Neuronal stem cell (in vitro differentiated cells): ENCODE results near the gene ANK3.
A peak's percentile ranks its signal among the peaks of the same experiment; 100 is the strongest.

Experiments used
- DNase-seq: peaks from one replicate; pipeline ENCODE4 v3.0.0-alpha.2; 2013; ENCODE audit warnings: low spot score
- H2AFZ ChIP-seq: one replicate; pipeline ENCODE4 v1.6.1; 2013; ENCODE audit warnings: mild to moderate bottlenecking, low read length, inconsistent platforms
- H2AK5ac ChIP-seq: 2 replicates; pipeline ENCODE4 v1.6.1; 2013; ENCODE audit warnings: low read depth, mild to moderate bottlenecking, inconsistent platforms, low read length, moderate library complexity, mixed read lengths
- H2BK120ac ChIP-seq: 2 replicates; pipeline ENCODE4 v1.6.1; 2013; ENCODE audit warnings: low read depth, mild to moderate bottlenecking, inconsistent platforms, low read length, moderate library complexity, mixed read lengths
- H2BK12ac ChIP-seq: one replicate; pipeline ENCODE4 v1.6.1; 2013; ENCODE audit warnings: low read length, inconsistent platforms
- H2BK15ac ChIP-seq: 2 replicates; pipeline ENCODE4 v1.6.1; 2013; ENCODE audit warnings: mild to moderate bottlenecking, low read length, inconsistent platforms, mixed read lengths
- H2BK5ac ChIP-seq: one replicate; pipeline ENCODE4 v1.6.1; 2013; ENCODE audit warnings: inconsistent platforms, mild to moderate bottlenecking, low read length, moderate library complexity
- H3K14ac ChIP-seq: one replicate; pipeline ENCODE4 v1.6.1; 2013; ENCODE audit warnings: low read length, inconsistent platforms
- H3K18ac ChIP-seq: 2 replicates; pipeline ENCODE4 v1.6.1; 2013; ENCODE audit warnings: low read length, inconsistent platforms
- H3K23ac ChIP-seq: 2 replicates; pipeline ENCODE4 v1.6.1; 2013; ENCODE audit warnings: low read depth, mild to moderate bottlenecking, mixed read lengths, low read length, inconsistent platforms; ENCODE audit not compliant: poor library complexity
- H3K27ac ChIP-seq: replicated peaks from 3 replicates; pipeline ENCODE4 v1.5.1; 2013; ENCODE audit warnings: low read length, inconsistent platforms
- H3K27me3 ChIP-seq, 3 experiments: 2 replicates each; pipeline ENCODE4 v1.6.1; 2013; ENCODE audit warnings: low read length in 3 of 3, mild to moderate bottlenecking in 2 of 3, inconsistent platforms in 1 of 3, low read depth in 1 of 3, mixed read lengths in 1 of 3, moderate library complexity in 1 of 3; ENCODE audit not compliant: control insufficient read depth in 3 of 3, insufficient read depth in 3 of 3
- H3K36me3 ChIP-seq, 2 donors: replicated peaks in 1 of 2; 2 replicates each; pipeline ENCODE4 v1.6.1; 2013; ENCODE audit warnings: low read length in 2 of 2; ENCODE audit not compliant: control insufficient read depth in 2 of 2, insufficient read depth in 2 of 2
- H3K4ac ChIP-seq: 2 replicates; pipeline ENCODE4 v1.6.1; 2013; ENCODE audit warnings: inconsistent platforms, mild to moderate bottlenecking, low read length, moderate library complexity
- H3K4me1 ChIP-seq, 2 donors: 1 replicate in 1 of 2; 2 replicates in 1 of 2; pipeline ENCODE4 v1.6.1; 2013; ENCODE audit warnings: low read length in 2 of 2, low read depth in 1 of 2; ENCODE audit not compliant: control insufficient read depth in 2 of 2, insufficient read depth in 1 of 2
- H3K4me2 ChIP-seq: one replicate; pipeline ENCODE4 v1.6.1; 2013; ENCODE audit warnings: mild to moderate bottlenecking, low read length, inconsistent platforms; ENCODE audit not compliant: insufficient read depth, poor library complexity, severe bottlenecking
- H3K4me3 ChIP-seq, 2 donors: 2 replicates each; pipeline ENCODE4 v1.5.1; 2013; ENCODE audit warnings: low read length in 2 of 2, mild to moderate bottlenecking in 2 of 2, inconsistent platforms in 1 of 2, moderate library complexity in 1 of 2
- H3K79me1 ChIP-seq: one replicate; pipeline ENCODE4 v1.6.1; 2013; ENCODE audit warnings: low read depth, mild to moderate bottlenecking, inconsistent platforms, low read length, moderate library complexity
- H3K9ac ChIP-seq: one replicate; pipeline ENCODE4 v1.6.1; 2013; ENCODE audit warnings: mild to moderate bottlenecking, low read depth, low read length, inconsistent platforms; ENCODE audit not compliant: poor library complexity
- H3K9me3 ChIP-seq, 2 donors: replicated peaks in 1 of 2; 2 replicates each; pipeline versions ENCODE3 to v1.6.1; 2013; ENCODE audit warnings: low read length in 2 of 2, mild to moderate bottlenecking in 2 of 2, inconsistent platforms in 1 of 2, low read depth in 1 of 2, mixed read lengths in 1 of 2, moderate library complexity in 1 of 2; ENCODE audit not compliant: control insufficient read depth in 2 of 2, insufficient read depth in 1 of 2
- H4K8ac ChIP-seq: one replicate; pipeline ENCODE4 v1.6.1; 2013; ENCODE audit warnings: low read depth, mild to moderate bottlenecking, inconsistent platforms, low read length, moderate library complexity
- H4K91ac ChIP-seq: one replicate; pipeline ENCODE4 v1.6.1; 2013; ENCODE audit warnings: low read length, low read depth, mild to moderate bottlenecking, inconsistent platforms; ENCODE audit not compliant: poor library complexity
- WGBS, 2 donors: extraction: QIAGEN DNeasy Blood & Tissue Kit; methylation state at CpG; one replicate each; pipeline ENCODE4 v1.1.7; 2013; ENCODE audit warnings: missing lambda C conversion rate in 2 of 2, mixed read lengths in 1 of 2; ENCODE audit not compliant: insufficient read length in 2 of 2, insufficient replicate concordance in 1 of 2; ENCODE audit errors: extremely low coverage in 2 of 2; 5-methylcytosine and 5-hydroxymethylcytosine counted together

ANK3 gene

DNA sequence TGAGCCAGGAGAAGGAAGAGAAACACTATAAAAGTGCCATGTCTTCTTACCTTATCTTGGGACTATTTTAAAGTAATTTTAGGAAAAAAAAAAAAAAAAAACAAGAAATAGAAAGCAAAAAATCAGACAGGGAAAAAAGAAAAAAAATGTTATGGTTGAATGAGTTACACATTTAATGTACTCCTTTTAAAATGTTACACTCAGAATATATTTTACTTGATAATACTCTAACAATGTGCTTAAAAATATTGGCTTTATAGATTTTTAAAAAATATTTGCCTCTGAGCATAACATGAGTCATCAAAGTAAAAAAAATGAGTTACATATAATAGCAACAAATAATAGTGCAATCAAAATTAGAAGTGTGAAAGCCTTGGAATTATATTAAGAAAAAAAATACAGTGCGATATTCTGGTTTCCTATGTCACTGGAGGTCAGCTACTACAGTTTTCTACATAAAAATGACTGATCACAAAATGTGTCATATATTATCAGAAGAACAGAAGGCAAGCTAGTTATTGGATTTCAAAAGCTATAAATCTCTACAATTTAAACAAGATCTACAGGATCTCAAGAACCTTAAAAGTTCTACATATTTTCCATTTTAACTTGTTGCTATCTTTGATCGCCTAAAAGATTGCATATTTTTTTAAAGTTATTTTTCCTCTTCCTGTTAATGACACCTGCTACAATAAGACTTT is 252.2 kb downstream of the ANK3 start:
- Histone ChIP-seq H2BK120ac (no peak overlapping the region), H3K27ac (no peak overlapping the region), H3K27me3 (no peaks in the 10 kb centered on the region), H4K91ac (no peak overlapping the region), H2BK5ac (no peak overlapping the region), H2AK5ac (no peak overlapping the region), H4K8ac (no peak overlapping the region), H3K14ac (no peak overlapping the region), H3K4me3 (no peak overlapping the region), H2BK12ac (no peak overlapping the region), H3K79me1 (no peaks in the 10 kb centered on the region), H2AFZ (no peak overlapping the region), H3K9me3 (no peaks in the 10 kb centered on the region), H3K4me1 (peaks cover 5 to 13% of the 10 kb centered on the region in 2 donors), H3K18ac (no peak overlapping the region), H2BK15ac (no peak overlapping the region), H3K9ac (no peak overlapping the region), H3K36me3 (peaks cover 0 to 39% of the 10 kb centered on the region in 2 donors), H3K4me2 (no peak overlapping the region), H3K4ac (no peak overlapping the region), H3K23ac (no peak overlapping the region)
- no CpG with 5 or more reads among the region's 2 CpGs for WGBS, 2 donors
- DNase-seq: no peak

DNA sequence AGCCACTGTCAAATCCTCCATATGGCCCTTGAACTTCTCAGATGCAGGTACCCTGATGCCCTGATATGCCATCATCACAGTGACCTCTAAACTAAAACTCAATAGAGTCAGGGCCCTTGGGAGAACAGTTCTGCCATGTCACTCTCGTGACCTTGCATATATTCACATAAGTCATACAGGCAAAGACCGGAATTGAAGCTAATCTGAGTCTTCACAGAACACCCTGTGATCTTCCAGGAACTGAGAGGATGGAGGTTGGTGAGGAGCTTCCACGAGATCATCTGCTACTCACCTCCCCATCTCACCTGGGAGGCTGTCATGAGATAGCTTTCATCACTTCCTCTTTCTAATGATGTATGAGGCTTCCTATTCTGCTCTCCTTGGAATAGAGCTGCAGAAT is 254.7 kb downstream of the ANK3 start:
- no CpG with 5 or more reads among the region's 3 CpGs for WGBS, 2 donors

DNA sequence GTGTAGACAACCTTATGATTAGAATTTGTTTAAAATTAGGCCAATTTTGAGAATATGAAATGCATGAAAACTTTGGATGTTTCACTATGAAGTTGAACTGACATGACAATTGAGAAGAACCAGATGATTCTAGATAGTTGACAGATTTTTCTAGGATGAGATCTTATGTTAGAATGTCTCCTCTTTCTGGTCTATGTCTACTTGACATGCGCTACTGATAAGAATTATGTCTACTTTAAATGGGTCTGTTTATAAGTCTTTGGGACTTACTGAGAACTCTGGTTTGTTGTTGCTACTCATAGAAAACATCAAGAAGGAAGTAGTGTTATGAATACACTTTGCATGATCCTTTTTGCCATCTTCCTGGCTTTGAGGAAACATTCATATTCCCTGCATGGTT is 255.1 kb downstream of the ANK3 start:
- Histone ChIP-seq H3K4ac (no peak overlapping the region), H3K18ac (no peak overlapping the region), H2AFZ (no peak overlapping the region), H4K91ac (no peak overlapping the region), H2BK5ac (no peak overlapping the region), H3K4me2 (no peak overlapping the region), H2BK15ac (no peak overlapping the region), H2AK5ac (no peak overlapping the region), H3K23ac (no peak overlapping the region), H4K8ac (no peak overlapping the region), H3K4me3 (no peak overlapping the region), H3K27ac (no peak overlapping the region), H2BK12ac (no peak overlapping the region), H3K14ac (no peak overlapping the region), H3K9me3 (no peaks in the 10 kb centered on the region), H3K4me1 (peaks cover 3 to 10% of the 10 kb centered on the region in 2 donors), H3K9ac (no peak overlapping the region), H2BK120ac (no peak overlapping the region), H3K79me1 (no peaks in the 10 kb centered on the region), H3K27me3 (no peaks in the 10 kb centered on the region), H3K36me3 (peaks cover 0 to 39% of the 10 kb centered on the region in 2 donors)
- no peak for DNase-seq
- WGBS, 2 donors: no CpG with 5 or more reads among the region's 1 CpG

More for the DNA sequence above, 254.7 kb downstream of the ANK3 start:
- H2BK5ac ChIP-seq: no peak overlapping the region
- H3K23ac ChIP-seq: no peak overlapping the region
- H2BK12ac ChIP-seq: no peak overlapping the region
- H2AK5ac ChIP-seq: no peak overlapping the region
- H2BK15ac ChIP-seq: no peak overlapping the region
- no peak overlapping the region for H2AFZ ChIP-seq
- H3K79me1 ChIP-seq: no peaks in the 10 kb centered on the region
- no peak overlapping the region for H3K9ac ChIP-seq
- H3K36me3 ChIP-seq: peaks cover 0 to 39% of the 10 kb centered on the region in 2 donors
- H3K27me3 ChIP-seq: no peaks in the 10 kb centered on the region
- peaks cover 3 to 10% of the 10 kb centered on the region in 2 donors for H3K4me1 ChIP-seq
- no peak overlapping the region for H3K4ac ChIP-seq
- no peaks in the 10 kb centered on the region for H3K9me3 ChIP-seq
- H2BK120ac ChIP-seq: no peak overlapping the region
- H4K91ac ChIP-seq: no peak overlapping the region
- no peak overlapping the region for H3K4me3 ChIP-seq
- no peak for DNase-seq
- H3K4me2 ChIP-seq: no peak overlapping the region
- H3K14ac ChIP-seq: no peak overlapping the region
- H3K18ac ChIP-seq: no peak overlapping the region
- H3K27ac ChIP-seq: no peak overlapping the region
- no peak overlapping the region for H4K8ac ChIP-seq

DNA sequence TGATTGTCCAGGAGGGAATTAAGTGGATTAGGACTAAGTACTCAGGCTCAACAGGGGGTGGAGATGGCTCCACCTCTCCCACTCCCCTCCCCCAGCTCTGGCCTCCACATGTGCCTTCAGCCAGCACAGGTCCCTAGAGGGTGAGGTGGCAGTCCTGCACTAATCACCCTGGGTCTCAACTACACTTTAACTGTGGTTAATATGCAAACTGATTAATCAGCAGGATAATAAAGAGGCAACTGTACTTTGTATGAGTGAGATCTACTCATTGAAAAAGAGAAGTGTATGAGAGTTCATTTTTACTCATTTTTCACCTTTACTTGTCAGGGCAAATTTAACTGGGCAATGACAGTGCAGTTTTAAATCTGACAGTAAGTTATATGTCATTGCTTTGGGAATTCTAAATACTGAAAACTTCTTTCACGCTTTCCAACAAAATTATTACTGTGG is 259.5 kb downstream of the ANK3 start:
- Histone ChIP-seq H3K4me1 (peaks cover 0 to 2% of the 10 kb centered on the region in 2 donors), H2BK15ac (no peak overlapping the region), H2BK5ac (no peak overlapping the region), H2AK5ac (no peak overlapping the region), H3K4ac (no peak overlapping the region), H2BK12ac (no peak overlapping the region), H3K18ac (no peak overlapping the region), H3K79me1 (no peaks in the 10 kb centered on the region), H3K27me3 (no peaks in the 10 kb centered on the region), H2AFZ (no peak overlapping the region), H4K8ac (no peak overlapping the region), H3K14ac (no peak overlapping the region), H3K9ac (no peak overlapping the region), H3K9me3 (no peaks in the 10 kb centered on the region), H3K27ac (no peak overlapping the region), H3K23ac (no peak overlapping the region), H2BK120ac (no peak overlapping the region), H3K36me3 (peaks cover 0 to 28% of the 10 kb centered on the region in 2 donors), H3K4me3 (no peak overlapping the region), H3K4me2 (no peak overlapping the region), H4K91ac (no peak overlapping the region)
- DNase-seq: peak; percentile 35
- no CpG with 5 or more reads among the region's 1 CpG for WGBS, 2 donors
